ENCODE results near the gene SLC22A31.
"Not testable (repeated sequence)": the region's sequence is repeated elsewhere in the genome, so short reads cannot be mapped to it uniquely, and the experiment has no call there.

The SLC22A31 gene

DNA sequence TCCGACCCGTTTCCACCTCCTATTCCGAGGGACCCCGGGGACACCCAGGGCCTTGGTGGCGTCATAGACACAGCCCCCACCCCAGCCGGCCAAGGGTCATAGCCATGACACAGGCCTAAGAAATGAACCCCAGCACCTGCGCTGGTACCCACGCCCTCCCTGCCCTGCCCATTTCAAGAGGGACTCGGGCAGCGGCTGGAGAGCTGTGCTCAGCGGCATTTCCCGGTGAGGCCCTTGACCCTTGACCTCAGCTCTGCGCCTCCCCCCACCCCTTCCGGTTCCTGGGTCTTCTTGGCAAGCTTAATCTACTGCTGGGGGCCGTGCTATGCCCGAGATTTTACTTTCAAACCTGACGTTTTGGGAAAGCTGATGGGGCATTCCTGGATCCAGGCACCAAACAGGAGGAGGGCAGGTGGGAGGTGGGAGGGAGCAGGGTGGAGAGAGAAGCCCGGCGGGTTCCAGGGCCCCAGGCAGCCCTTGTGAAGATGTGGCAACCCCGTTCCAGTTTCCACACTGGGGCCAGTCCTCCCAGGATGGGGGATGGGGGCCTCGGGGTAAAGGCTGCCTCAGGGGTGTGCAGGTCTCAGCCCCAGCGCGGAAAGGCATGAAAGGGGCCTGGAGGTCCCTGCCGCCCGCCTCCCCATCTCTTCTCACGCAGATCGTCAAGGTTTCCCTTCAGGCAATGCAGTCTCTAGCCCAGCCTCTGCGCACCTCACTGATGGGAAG lies at the start of gene SLC22A31:
TSS of gene SLC22A31 (minus strand) at position 414 of the 726 bp plus-strand sequence. CDS start at position 378, 36 bp downstream.
- DNase-seq = no peak

GRCh38 chr16:89248196-89248982 lies 48.1 kb upstream of the SLC22A31 start:
- DNase-seq = no peak

- not testable (repeated sequence) for DNase-seq
Observed at GRCh38 chr16:89247734-89248075, 47.4 kb upstream of the SLC22A31 start.

DNA sequence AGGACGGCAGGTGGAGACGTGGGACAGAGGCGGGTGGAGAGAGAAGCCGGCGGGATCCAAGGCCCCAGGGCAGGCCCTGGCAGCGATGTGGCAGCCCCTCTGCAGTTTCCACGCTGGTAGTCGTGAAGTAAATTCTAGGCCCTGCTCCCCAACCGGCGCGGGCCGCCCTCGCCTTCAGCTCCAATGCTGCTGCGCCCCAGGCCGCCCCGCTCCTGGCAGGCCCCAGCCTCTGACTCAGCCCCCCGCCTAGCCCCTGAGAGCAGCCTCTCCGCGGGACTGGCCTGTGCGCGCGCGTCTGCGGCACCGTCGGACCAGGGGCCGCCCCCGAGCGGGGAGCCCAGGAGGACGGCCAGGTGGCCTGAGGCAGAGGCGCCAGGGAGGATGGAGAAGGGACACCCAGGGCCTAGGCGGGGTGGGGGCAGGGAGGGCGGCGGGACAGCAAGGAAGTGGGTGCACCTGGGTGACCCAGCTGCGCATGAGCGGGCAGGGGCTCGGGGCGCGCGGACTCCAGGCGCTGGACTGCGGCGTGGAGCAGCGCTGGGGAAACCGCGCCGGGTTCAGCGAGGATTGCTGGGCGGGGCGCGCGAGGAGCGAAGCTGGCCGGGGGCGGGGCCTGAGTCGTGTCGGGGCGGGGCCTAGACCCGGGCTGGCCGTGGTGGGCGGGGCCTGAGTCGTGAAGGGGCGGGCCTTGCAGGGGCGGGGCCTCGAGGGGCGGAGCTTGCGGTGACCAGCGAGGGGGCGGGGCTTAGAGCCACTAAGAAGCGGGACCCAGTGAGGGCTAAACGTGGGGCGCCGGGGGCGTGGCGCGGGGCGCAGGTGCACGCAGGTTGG lies 46.8 kb upstream of the SLC22A31 start:
- DNase-seq = peak; percentile 95 to 96

DNA sequence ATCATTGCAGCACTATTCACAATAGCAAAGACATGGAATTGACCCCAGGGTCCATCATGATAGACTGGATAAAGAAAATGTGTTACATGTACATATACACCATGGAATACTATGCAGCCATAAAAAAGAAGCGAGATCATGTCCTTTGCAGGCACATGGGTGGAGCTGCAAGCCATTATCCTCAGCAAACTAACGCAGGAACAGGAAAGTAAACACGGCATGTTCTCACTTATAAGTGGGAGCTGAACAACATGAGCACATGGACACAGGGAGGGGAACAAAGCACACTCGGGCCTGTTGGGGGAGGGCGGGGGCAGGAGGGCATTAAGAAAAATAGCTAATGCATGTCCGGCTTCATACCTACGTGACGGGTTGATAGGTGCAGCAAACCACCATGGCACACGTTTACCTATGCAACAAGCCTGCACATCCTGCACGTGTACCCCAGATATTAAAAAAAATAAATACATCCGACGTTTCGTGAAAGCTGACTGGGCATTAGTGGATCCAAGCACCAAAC lies 46.1 kb upstream of the SLC22A31 start:
- DNase-seq = no peak

- DNase-seq = no peak
Observed at GRCh38 chr16:89244754-89245153, 44.4 kb upstream of the SLC22A31 start.

DNA sequence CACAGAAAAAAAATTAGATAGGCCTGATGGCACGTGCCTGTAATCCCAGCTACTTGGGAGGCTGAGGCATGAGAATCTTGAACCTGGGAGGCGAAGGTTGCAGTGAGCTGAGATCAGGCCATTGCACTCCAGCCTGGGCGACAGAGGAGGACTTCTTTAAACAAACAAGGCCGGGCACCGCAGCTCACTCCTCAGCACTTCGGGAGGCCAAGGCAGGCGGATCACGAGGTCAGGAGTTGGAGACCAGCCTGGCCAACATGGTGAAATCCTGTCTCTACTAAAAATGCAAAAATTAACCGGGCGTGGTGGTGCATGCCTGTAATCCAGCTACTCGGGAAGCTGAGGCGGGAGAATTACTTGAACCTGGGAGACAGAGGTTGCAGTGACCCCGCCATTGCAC lies 43.9 kb upstream of the SLC22A31 start:
- DNase-seq = not testable (repeated sequence)

- DNase-seq = no peak
Observed at GRCh38 chr16:89243664-89244063, 43.3 kb upstream of the SLC22A31 start.

- no peak for DNase-seq
Observed at GRCh38 chr16:89242795-89243200, 42.5 kb upstream of the SLC22A31 start.

GRCh38 chr16:89241187-89242007 lies 41.1 kb upstream of the SLC22A31 start:
- peak; percentile 63 to 66 for DNase-seq

DNA sequence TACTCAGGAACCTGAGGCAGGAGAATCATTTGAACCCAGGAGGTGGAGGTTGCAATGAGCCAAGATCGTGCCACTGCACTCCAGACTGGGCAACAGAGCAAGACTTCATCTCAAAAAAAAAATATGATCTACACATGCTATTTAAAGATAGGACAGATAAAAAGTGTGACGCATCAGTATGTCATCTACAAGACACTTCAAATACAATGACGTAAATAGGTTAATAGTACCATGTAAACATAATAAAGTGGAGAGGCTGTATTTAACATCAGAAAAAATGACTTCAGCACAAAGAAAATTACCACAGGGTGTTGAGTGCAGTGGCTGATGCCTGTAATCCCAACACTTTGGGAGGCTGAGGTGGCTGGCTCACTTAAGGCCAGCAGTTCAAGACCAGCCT lies 37.4 kb upstream of the SLC22A31 start:
- DNase-seq = no peak

GRCh38 chr16:89233678-89234490 lies 33.5 kb upstream of the SLC22A31 start:
- no peak for DNase-seq

DNA sequence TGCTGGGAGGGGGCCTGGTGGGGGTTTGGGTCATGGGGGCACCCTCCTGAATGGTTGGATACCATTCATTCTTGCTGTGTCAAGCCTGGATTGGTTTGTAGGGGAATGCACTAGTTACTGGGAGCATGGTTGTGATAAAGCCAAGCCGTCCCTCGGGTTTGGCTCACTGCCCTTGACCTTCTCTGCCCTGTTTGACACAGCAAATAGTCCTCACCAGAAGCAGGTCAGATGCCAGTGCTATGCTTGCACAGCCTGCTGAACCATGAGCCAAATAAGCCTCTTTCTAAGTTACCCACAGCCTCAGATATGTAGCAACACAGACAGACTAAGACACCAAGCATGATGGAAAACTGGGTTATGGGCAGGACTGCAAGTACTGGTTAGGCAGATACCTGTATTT lies 31.8 kb upstream of the SLC22A31 start:
- no peak for DNase-seq

GRCh38 chr16:89230255-89230654 lies 29.9 kb upstream of the SLC22A31 start:
- DNase-seq = no peak

GRCh38 chr16:89224665-89225064 lies 24.3 kb upstream of the SLC22A31 start:
- no peak for DNase-seq

DNA sequence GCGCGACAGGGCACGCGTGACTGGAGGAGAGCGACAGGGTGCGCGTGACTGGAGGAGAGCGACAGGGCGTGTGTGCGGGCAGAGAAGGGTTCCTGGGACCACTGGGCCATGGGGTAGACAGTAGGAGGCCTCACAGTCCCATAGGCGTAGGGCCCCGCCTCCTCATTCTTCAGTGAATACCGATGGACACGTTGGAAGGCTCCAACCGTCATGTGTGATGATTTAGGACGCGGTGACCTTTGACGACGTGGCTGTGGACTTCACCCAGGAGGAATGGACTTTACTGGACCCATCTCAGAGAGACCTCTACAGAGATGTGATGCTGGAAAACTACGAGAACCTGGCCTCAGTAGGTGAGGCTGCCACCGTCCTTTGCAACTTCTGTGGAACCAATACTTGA lies 22.6 kb upstream of the SLC22A31 start:
- DNase-seq = no peak

GRCh38 chr16:89221604-89222003 lies 21.3 kb upstream of the SLC22A31 start:
- no peak for DNase-seq

GRCh38 chr16:89219365-89219764 lies 19.0 kb upstream of the SLC22A31 start:
- DNase-seq = no peak

- peak; percentile 65 to 73 for DNase-seq
Observed at GRCh38 chr16:89217388-89218191, 17.3 kb upstream of the SLC22A31 start, which contains the start of gene ZNF778. ZNF778 (plus strand) TSS chr16:89217703; CDS start chr16:89221128, 3,425 bp downstream.

GRCh38 chr16:89217138-89217387 lies 16.7 kb upstream of the SLC22A31 start:
- DNase-seq = no peak
